Measurements from ENCODE around the gene BRPF1. TPM values are rescaled to one million over a fixed set of nuclear protein-coding genes. Genes with fewer than 3 reads are reported as not detected.

The BRPF1 gene
- polyA plus RNA-seq (ENCODE audit: insufficient read length in 4 of 4) = 10 to 100 TPM; 17.9 to 23.9 (median 20.9) TPM

- peak; percentile 97 to 99 (median 98) for DNase-seq (ENCODE audit: low read depth in 4 of 4, low spot score in 2 of 4)
These were observed at the start of gene BRPF1 for GRCh38 chr3:9731206-9732079. TSS of gene BRPF1 (plus strand) at chr3:9731735. CDS start at chr3:9734141, 2,406 bp downstream.

GRCh38 chr3:9682096-9682495 is 49.4 kb upstream of the BRPF1 start:
- DNase-seq (ENCODE audit: low read depth in 4 of 4, low spot score in 2 of 4) = no peak

- no peak for DNase-seq (ENCODE audit: low read depth in 4 of 4, low spot score in 2 of 4)
These were observed 48.1 kb upstream of the BRPF1 start for GRCh38 chr3:9683426-9683825.

- no peak for DNase-seq (ENCODE audit: low read depth in 4 of 4, low spot score in 2 of 4)
These were observed 46.1 kb upstream of the BRPF1 start for GRCh38 chr3:9685216-9686049.

- DNase-seq (ENCODE audit: low read depth in 4 of 4, low spot score in 2 of 4) = no peak
These were observed 45.4 kb upstream of the BRPF1 start for GRCh38 chr3:9686050-9686550.

GRCh38 chr3:9686703-9687102 is 44.8 kb upstream of the BRPF1 start:
- no peak for DNase-seq (ENCODE audit: low read depth in 4 of 4, low spot score in 2 of 4)

GRCh38 chr3:9687514-9687913 is 44.0 kb upstream of the BRPF1 start:
- DNase-seq (ENCODE audit: low read depth in 4 of 4, low spot score in 2 of 4) = no peak

GRCh38 chr3:9688961-9689360 is 42.6 kb upstream of the BRPF1 start:
- no peak for DNase-seq (ENCODE audit: low read depth in 4 of 4, low spot score in 2 of 4)

DNA sequence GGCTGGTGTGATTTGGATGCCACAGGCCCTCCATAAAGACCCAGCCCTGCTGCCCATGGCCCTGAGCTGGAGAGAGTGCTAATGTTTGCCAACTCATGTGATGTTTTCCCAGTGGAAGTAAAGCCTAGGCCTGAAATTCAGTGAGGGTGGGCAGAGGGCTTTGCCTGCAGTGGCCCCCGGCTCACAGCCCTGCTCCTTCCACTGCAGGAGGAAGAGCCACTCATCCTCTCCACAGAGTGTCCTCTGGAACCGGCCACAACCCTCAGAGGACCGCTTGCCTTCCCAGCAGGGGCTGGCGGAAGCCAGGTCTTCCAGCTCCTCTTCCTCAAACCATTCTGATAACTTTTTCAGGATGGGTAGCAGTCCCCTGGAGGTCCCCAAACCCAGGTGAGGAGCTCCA is 41.8 kb upstream of the BRPF1 start:
- no peak for DNase-seq (ENCODE audit: low read depth in 4 of 4, low spot score in 2 of 4)

DNA sequence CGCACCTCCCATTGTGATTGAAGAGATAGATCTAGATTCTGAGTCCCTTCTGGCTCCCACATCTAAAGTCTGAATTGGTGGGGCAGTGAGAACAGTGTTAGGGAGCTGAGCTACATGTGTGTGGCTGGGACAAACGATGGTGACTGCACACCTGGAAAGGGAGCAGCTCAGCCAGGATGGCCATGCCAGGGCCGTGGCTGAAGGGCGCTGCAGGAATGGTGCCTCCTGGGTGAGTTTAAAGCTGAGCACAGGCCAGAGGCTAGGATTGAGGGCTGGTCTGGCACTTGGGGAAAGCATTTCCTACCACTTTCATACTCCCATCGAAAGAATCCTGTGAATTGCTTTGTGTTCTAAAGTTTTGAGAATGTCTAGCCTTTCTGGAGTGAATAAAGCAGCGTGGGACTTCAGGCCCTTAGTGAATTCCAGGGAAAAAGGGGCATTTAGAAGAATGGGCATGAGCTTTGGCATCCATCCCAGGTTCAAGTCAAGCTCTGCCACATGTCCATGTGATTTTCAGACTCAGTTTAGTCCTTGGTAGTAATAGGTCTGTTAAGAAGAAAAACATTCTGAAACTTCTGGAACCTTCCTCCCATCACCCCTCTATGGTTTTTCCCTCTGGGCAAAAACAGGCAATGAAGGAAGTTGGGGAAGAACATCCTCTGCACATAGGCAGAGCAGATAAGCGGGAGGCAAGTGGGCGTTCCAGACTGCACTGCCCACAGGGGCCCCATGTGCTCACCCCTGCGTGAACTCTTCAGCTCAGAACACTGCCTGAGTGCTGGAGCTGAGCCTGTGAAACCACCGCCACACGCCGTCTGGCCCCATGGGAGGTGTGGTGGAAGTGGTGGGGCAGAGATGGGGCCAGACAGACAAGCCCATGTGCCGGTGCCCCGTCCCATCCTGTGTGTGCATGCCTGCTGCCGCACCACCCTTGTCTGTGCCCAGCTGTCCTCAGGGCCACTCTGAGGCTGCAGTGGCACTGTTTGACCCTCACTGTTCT is 40.8 kb upstream of the BRPF1 start:
- DNase-seq (ENCODE audit: low read depth in 4 of 4, low spot score in 2 of 4) = no peak

GRCh38 chr3:9691636-9692035 is 39.9 kb upstream of the BRPF1 start:
- DNase-seq (ENCODE audit: low read depth in 4 of 4, low spot score in 2 of 4) = no peak

GRCh38 chr3:9692416-9692815 is 39.1 kb upstream of the BRPF1 start:
- DNase-seq (ENCODE audit: low read depth in 4 of 4, low spot score in 2 of 4) = no peak

- no peak for DNase-seq (ENCODE audit: low read depth in 4 of 4, low spot score in 2 of 4)
These were observed 36.2 kb upstream of the BRPF1 start for GRCh38 chr3:9695345-9695744.

DNA sequence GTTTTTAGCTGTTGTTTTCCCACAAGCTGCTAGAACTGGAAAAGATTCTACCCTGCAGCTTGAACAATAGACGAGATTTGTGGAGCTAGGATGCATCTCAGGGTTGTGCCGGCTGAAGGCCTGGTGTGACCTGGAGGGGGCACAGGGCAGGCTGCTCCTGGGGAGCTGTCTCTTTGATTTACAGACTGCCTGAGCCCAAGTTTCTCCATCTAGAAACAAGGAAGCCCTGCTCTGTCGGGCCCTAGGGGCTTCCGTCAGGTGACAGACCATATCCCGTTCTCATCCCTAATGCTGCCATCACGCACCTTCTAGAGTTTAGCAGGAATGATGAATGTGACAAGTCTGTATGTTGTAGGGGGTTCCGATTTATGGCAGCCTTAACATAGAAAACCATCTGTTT is 35.8 kb upstream of the BRPF1 start:
- DNase-seq (ENCODE audit: low read depth in 4 of 4, low spot score in 2 of 4) = no peak

DNA sequence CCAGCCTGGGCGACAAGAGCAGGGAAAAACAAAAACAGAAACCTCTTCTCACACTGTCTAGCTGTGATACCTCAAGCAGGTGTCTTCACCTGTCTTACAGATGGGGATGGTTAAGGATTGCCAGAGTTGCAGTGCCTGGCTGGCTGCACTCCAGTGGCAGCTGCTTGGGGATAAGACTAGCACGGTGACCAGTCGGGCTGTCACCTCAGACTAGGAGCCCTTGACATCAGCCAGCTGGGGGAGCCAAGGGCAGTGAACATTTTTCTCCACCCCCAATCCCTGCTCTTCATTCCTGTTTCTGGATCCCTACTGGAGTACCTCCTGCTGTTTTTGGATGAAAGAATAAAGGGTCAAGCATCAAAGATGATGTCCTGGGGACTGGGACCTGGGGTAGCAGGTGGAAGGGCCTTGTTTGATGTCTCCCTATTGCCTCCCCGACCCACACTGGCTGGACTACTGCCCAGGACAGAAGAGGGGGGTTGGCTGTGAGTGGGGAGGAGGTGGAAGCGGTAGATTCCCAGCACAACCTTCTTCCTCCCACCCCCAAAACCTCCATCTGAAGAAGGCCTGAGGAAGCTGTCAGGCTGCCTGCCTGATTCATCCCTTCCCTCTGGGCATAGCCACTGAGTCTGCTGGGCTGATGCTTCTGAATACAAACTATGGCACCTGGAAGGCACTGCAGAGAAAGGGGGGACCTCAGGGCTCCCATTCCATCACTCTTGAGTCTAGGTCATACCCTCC is 34.9 kb upstream of the BRPF1 start:
- no peak for DNase-seq (ENCODE audit: low read depth in 4 of 4, low spot score in 2 of 4)

DNA sequence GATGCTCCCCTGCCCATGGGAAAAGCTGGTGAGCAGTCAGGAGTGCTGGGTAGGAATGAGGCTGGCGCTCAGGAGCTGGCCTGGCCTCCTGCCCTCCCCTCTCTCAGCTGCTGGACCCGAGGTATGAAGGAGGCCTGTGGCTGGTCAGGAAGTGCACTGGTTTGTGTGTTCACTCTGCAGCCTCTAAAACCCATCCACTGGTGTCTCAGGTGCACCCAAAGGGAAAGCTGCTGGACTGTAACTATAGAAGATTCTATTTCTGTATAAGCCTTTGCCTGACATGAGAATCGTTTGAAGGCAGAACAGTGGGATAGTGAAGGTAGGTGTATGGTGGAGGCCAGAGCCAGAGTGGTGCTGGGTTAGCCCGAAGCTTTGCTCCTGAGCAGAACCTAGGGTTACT is 33.6 kb upstream of the BRPF1 start:
- no peak for DNase-seq (ENCODE audit: low read depth in 4 of 4, low spot score in 2 of 4)

GRCh38 chr3:9698293-9698692 is 33.2 kb upstream of the BRPF1 start:
- DNase-seq (ENCODE audit: low read depth in 4 of 4, low spot score in 2 of 4) = no peak

GRCh38 chr3:9700536-9700935 is 31.0 kb upstream of the BRPF1 start:
- DNase-seq (ENCODE audit: low read depth in 4 of 4, low spot score in 2 of 4) = no peak

DNA sequence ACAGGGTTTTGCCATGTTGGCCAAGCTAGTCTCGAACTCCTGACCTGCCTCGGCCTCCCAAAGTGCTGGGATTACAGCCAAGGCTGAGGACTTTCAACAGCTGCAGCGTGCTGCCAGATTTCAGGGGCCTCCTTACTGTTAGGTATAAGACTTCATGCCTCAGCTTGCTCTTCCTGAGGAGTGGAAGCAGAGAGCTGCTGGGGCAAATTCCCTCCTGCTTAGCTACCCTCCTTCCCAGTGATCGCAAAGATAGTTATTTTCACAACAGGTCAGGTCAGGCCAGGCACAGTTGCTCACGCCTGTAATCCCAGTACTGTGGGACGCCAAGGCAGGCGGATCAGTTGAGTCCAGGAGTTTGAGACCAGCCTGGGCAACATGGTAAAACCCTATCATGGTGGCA is 30.5 kb upstream of the BRPF1 start:
- DNase-seq (ENCODE audit: low read depth in 4 of 4, low spot score in 2 of 4) = no peak

- no peak for DNase-seq (ENCODE audit: low read depth in 4 of 4, low spot score in 2 of 4)
These were observed 29.8 kb upstream of the BRPF1 start for GRCh38 chr3:9701711-9702110.
